Psoas muscle (tissue), 8 donors: ENCODE data around the gene VARS1. TPM values are rescaled to one million over a fixed set of nuclear protein-coding genes. Genes with fewer than 3 reads are reported as not detected.
A peak's percentile ranks its signal among the peaks of the same experiment; 100 is the strongest.

Experiments
- ATAC-seq, 4 donors: fragments of 200-7000 bp; cut with Tn5 transposase; one replicate each; pipeline ENCODE4 v1.9.1; 2020; ENCODE audit warnings: moderate library complexity in 3 of 4, mild to moderate bottlenecking in 2 of 4
- DNase-seq, 2 donors: peaks; one replicate each; pipeline ENCODE4 v3.0.0-alpha.2; 2020
- H3K27ac ChIP-seq: fragments of 200-600 bp; one replicate; pipeline ENCODE4 v1.8.0; 2022
- H3K27me3 ChIP-seq, 3 donors: fragments of 200-600 bp in 1 of 3; one replicate each; pipeline versions ENCODE4 v1.6.1 to v1.8.0; 2013 to 2022; ENCODE audit warnings: low read length in 2 of 3, mild to moderate bottlenecking in 2 of 3, moderate library complexity in 1 of 3; ENCODE audit not compliant: insufficient read depth in 3 of 3
- H3K36me3 ChIP-seq, 2 donors: fragments of 200-600 bp in 1 of 2; one replicate each; pipeline versions ENCODE4 v1.6.1 to v1.8.0; 2013 to 2022; ENCODE audit warnings: low read depth in 1 of 2, mild to moderate bottlenecking in 1 of 2, moderate library complexity in 1 of 2; ENCODE audit not compliant: insufficient read depth in 1 of 2
- H3K4me1 ChIP-seq: fragments of 200-600 bp; one replicate; pipeline ENCODE4 v1.8.0; 2022
- H3K4me3 ChIP-seq: fragments of 200-600 bp; one replicate; pipeline ENCODE4 v1.8.0; 2022; ENCODE audit warnings: mild to moderate bottlenecking
- H3K9me3 ChIP-seq: fragments of 200-600 bp; one replicate; pipeline ENCODE4 v1.8.0; 2022
- CTCF ChIP-seq: fragments of 200-600 bp; IDR thresholded peaks from one replicate; pipeline ENCODE4 v1.8.0; 2022; ENCODE audit warnings: antibody characterized with exemption
- WGBS, 3 donors: extraction: QIAGEN DNeasy Blood & Tissue Kit; methylation state at CpG; one replicate each; pipeline versions ENCODE4 v1.1.6 to v1.1.7; 2013; 5-methylcytosine and 5-hydroxymethylcytosine counted together
- intact Hi-C, 2 donors: fragments of 100-400 bp; cut with DNase I; formaldehyde crosslinking; loops; one replicate each; pipeline versions ENCODE4 v1.11.0 to v1.14.2; 2022
- polyA plus RNA-seq, 3 donors: library from polyadenylated mRNA; stranded (reverse); fragments of 200-250 nt; gene quantifications; one replicate each; pipeline ENCODE4 v1.2.3, GENCODE V29; 2013
- total RNA-seq, 4 donors: library from RNA; stranded (reverse); fragmentation: NEBNext Ultra II Directional in 2 of 4; extraction: Animal tissue kit (Norgen Biotek cat#: 25700) in 2 of 4; gene quantifications; one replicate each; pipeline versions ENCODE4 v1.2.1 to v1.2.4, GENCODE V29; 2021 to 2023
- donor health status: healthy with polysubstance abuse.
- donor health status: DM: no; HTN: no; CAD: no; lungs with moderate emphysema.
- donor health status: Bipolar disorder and iron deficiency.
- donor health status: healthy.
- donor health status: DM: yes; HTN: yes; CAD: no.
- donor health status: DM: no; HTN: no; CAD: no.
- donor health status: DM: no; HTN: no; CAD: no.
- donor health status: DM: yes; HTN: yes; CAD: no.

The VARS1 gene
- total and polyA plus RNA-seq, 7 donors = 43.9 to 108 (median 65.2) TPM

DNA sequence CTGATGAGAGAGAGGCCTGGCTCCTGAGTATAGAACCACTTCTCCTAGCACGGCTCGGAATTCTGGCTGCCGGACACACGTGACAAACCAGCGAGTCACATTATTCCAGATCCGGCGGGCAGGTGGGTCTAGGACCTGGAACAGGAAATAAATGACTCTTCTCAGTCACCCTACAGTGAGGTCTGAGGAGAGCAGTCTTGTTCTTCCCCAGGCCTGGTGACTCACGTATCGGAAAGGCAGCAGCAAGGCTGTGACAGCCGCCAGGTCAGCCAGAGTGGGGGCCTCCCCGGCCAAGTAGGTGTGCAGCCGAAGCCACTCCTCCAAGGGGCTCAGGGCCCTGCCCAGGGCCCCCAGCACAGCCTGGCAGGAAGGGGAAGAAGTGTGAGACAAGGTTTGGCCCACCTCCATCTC, 2.8 kb downstream of the VARS1 start:
- intact Hi-C loops = no loop called here
- 86 to 91% (median 86%) methylated on average over 12 of the region's 12 CpGs for WGBS, 3 donors
- peaks cover 0 to 62% of the 10 kb centered on the region in 2 donors for H3K36me3 ChIP-seq

GRCh38 chr6:31792090-31792374, 3.5 kb downstream of the VARS1 start:
- 79 to 93% (median 90%) methylated on average over 3 of the region's 3 CpGs for WGBS, 3 donors
- intact Hi-C loops = no loop called here
- TF ChIP-seq CTCF = no peak
- Histone ChIP-seq H3K27me3 (no peaks in the 10 kb centered on the region), H3K36me3 (peaks cover 0 to 63% of the 10 kb centered on the region in 2 donors), H3K4me3 (no peak overlapping the region), H3K27ac (no peak overlapping the region), H3K9me3 (no peaks in the 10 kb centered on the region), H3K4me1 (peaks cover 6% of the 10 kb centered on the region)
- DNase-seq = no peak
- no peak for ATAC-seq

More for the DNA sequence above, 2.8 kb downstream of the VARS1 start:
- no peak for ATAC-seq
- H3K27me3 ChIP-seq = no peaks in the 10 kb centered on the region
- no peak for TF ChIP-seq CTCF
- no peak for DNase-seq
- H3K4me1 ChIP-seq = peaks cover 6% of the 10 kb centered on the region
- no peaks in the 10 kb centered on the region for H3K9me3 ChIP-seq
- H3K4me3 ChIP-seq = no peak overlapping the region
- peak overlapping the region; percentile 14 for H3K27ac ChIP-seq

- no peaks in the 10 kb centered on the region for H3K27me3 ChIP-seq
- peak; percentile 46 for TF ChIP-seq CTCF
- peak in 1 of 4 donors; percentile 29 for ATAC-seq
- H3K9me3 ChIP-seq = no peaks in the 10 kb centered on the region
- DNase-seq = no peak
- no peak overlapping the region for H3K27ac ChIP-seq
- 61 to 64% (median 63%) methylated on average over 10 to 12 of the region's 12 CpGs for WGBS, 3 donors
- peaks cover 0 to 62% of the 10 kb centered on the region in 2 donors for H3K36me3 ChIP-seq
- intact Hi-C loops = no loop called here
- peaks cover 6% of the 10 kb centered on the region for H3K4me1 ChIP-seq
- no peak overlapping the region for H3K4me3 ChIP-seq
Measured at GRCh38 chr6:31791324-31792089, 4.0 kb downstream of the VARS1 start.

DNA sequence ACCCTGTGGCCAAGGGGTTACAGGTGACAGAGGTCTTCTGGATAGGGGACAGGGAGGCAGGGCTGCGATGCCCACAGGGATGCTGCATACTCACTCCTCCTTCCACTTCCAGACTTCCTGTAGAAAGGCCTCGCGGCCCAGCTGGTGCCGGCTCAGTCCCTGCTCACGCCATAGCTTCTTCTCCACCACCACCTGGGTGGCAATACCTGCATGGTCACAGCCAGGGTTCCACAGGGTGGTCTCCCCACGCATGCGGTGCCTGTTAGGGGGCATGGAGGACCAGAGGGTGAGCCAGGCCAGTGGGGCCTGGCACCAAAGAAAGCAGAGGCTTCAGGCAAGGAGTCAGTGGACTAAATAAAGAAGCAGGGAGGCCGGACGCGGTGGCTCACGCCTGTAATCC, 10.1 kb downstream of the VARS1 start:
- Histone ChIP-seq H3K9me3 (no peaks in the 10 kb centered on the region), H3K4me1 (no peaks in the 10 kb centered on the region), H3K27ac (no peak overlapping the region), H3K27me3 (no peaks in the 10 kb centered on the region), H3K36me3 (peaks cover 0 to 91% of the 10 kb centered on the region in 2 donors), H3K4me3 (no peak overlapping the region)
- 94 to 97% (median 94%) methylated on average over 11 of the region's 11 CpGs for WGBS, 3 donors
- no peak for TF ChIP-seq CTCF
- ATAC-seq = no peak
- no peak for DNase-seq
- intact Hi-C loops = no loop called here
